ENCODE results near the gene FBXO24. TPM values are rescaled to one million over a fixed set of nuclear protein-coding genes. Genes with fewer than 3 reads are reported as not detected.

Gene FBXO24
- total RNA-seq, 1 experiment from 2014 or later = 0.75 TPM

DNA sequence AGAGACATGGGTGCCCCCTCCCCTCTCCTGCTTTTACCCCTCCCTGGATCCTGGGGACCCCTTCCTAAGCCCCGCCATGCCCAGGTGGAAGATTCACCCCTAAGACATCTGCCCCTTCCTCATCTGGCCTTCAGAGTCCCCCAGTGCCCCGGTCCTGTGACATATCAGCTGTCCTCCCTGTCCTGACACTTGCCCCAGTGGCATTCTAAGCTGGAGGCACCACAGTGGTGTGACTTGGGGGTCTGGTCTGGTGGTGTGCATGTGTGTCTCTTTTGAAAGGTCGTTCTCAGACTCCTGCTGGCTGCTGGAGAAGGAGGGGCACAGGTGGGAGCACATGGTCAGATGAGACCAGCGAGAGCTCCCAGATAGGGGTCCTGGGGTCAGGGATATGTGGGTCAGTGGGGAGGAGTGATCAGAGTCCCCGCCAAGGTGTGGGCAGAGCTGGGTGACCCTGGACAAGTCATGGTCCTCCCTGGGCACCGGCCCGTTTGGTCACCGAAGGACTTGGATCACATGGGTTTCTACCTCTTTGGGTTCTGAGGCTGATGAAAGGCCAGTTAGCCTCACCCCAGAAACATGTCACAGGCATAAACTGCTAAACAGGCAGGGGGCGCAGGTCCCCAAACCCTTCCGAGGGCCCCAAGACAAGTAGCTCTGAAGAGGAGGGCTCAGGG, 55.9 kb downstream of the FBXO24 start:
- TF ChIP-seq, protein P1, sequence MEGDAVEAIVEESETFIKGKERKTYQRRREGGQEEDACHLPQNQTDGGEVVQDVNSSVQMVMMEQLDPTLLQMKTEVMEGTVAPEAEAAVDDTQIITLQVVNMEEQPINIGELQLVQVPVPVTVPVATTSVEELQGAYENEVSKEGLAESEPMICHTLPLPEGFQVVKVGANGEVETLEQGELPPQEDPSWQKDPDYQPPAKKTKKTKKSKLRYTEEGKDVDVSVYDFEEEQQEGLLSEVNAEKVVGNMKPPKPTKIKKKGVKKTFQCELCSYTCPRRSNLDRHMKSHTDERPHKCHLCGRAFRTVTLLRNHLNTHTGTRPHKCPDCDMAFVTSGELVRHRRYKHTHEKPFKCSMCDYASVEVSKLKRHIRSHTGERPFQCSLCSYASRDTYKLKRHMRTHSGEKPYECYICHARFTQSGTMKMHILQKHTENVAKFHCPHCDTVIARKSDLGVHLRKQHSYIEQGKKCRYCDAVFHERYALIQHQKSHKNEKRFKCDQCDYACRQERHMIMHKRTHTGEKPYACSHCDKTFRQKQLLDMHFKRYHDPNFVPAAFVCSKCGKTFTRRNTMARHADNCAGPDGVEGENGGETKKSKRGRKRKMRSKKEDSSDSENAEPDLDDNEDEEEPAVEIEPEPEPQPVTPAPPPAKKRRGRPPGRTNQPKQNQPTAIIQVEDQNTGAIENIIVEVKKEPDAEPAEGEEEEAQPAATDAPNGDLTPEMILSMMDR (conservative IDR thresholded peaks at IDR 0.05; ENCODE audit: low read depth, low read length) = no peak
- no peak for TF ChIP-seq EZH2 (IDR thresholded peaks at IDR 0.05; ENCODE audit: borderline replicate concordance, low read depth, low read length, poor library complexity, severe bottlenecking)
- no peaks in the 10 kb centered on the region for H3K4me1 ChIP-seq (ENCODE audit: insufficient read depth, low read length, poor library complexity, severe bottlenecking)
- ChIA-PET POLR2A (ENCODE audit: low non-redundant PET) (no interaction called here), CTCF (interaction anchor here (0.5 kb wide), 1 partner anchor 32 kb away, joined by 5 read pairs; no protein-coding TSS in a partner anchor)
- H3K4me3 ChIP-seq (ENCODE audit: low read depth, low read length, poor library complexity, severe bottlenecking) = no peak overlapping the region
- intact Hi-C loops (cut with micrococcal nuclease; ENCODE audit: unreplicated experiment) = no loop called here
- H3K27ac ChIP-seq (ENCODE audit: low read depth, low read length, poor library complexity, severe bottlenecking) = no peak overlapping the region
- no peaks in the 10 kb centered on the region for H3K9me3 ChIP-seq (ENCODE audit: low read depth, low read length, poor library complexity, severe bottlenecking)
- no peaks in the 10 kb centered on the region for H3K27me3 ChIP-seq (replicated peaks; ENCODE audit: insufficient read depth, low read depth, low read length, poor library complexity)
- no peak for DNase-seq (ENCODE audit: low spot score)
- H3K36me3 ChIP-seq (ENCODE audit: insufficient read depth, low read length, poor library complexity, severe bottlenecking) = no peaks in the 10 kb centered on the region
- BruUV-seq (replicated peaks) = no TSS peak

DNA sequence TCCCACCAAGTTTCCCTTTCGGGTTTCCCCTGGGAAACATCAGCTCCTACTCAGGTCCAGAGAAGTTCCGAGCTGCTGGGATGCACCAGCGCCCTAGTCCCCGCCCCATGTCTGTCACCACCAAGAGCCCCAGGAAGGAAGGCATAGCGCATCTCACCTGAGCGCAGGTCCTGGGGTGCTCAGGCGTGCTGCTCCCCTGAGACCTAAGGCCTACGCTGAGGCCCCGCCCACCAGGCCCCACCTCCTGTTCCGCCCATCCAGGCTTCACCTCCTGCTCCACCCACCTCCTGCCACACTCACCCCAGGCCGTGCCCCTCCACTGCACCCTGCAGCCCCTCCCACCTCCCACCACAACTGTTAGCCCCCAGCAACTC, 56.4 kb downstream of the FBXO24 start:
- BruUV-seq (replicated peaks) = no TSS peak
- POLR2A ChIA-PET (ENCODE audit: low non-redundant PET) = no interaction called here

DNA sequence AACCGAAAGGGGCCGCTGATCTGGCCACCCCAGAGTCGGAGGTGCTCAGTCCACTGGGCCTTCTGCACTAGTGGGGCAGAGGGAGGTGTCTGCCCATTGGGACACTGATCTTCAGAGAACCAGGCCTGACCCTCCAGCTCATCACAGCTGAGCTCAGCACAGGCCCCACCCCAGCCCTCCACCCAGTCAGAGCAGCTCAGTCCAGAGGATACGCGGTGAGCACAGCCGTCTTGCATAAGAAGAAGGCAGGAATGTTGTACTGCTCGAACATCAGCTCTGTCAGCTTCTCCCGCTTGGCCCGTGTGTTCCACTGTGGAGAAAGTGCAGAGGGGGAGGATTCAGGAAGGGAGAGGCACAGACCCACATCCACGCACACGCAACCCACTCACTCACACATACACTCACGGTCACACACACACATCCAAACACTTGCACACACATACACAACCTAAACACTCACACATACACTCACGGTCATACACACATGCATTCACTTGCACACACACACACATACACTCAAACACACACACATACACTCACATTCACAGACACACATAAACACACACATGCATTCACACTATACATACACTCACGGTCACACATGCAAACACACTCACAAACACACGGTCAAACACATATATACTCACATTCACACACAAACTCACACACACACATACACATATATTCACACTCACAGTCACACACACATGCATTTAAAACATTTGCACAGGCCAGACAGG, 63.9 kb downstream of the FBXO24 start:
- intact Hi-C loops (cut with micrococcal nuclease; ENCODE audit: unreplicated experiment) = no loop called here
- ChIA-PET POLR2A (ENCODE audit: low non-redundant PET) (no interaction called here), CTCF (no interaction called here)
- H3K4me1 ChIP-seq (ENCODE audit: insufficient read depth, low read length, poor library complexity, severe bottlenecking) = no peaks in the 10 kb centered on the region
- H3K4me3 ChIP-seq (ENCODE audit: low read depth, low read length, poor library complexity, severe bottlenecking) = no peak overlapping the region
- no peak for TF ChIP-seq EZH2 (IDR thresholded peaks at IDR 0.05; ENCODE audit: borderline replicate concordance, low read depth, low read length, poor library complexity, severe bottlenecking)
- TF ChIP-seq, protein P1 (conservative IDR thresholded peaks at IDR 0.05; ENCODE audit: low read depth, low read length) = no peak
- H3K27ac ChIP-seq (ENCODE audit: low read depth, low read length, poor library complexity, severe bottlenecking) = no peak overlapping the region
- H3K36me3 ChIP-seq (ENCODE audit: insufficient read depth, low read length, poor library complexity, severe bottlenecking) = no peaks in the 10 kb centered on the region
- DNase-seq (ENCODE audit: low spot score) = no peak
- H3K27me3 ChIP-seq (replicated peaks; ENCODE audit: insufficient read depth, low read depth, low read length, poor library complexity) = no peaks in the 10 kb centered on the region
- H3K9me3 ChIP-seq (ENCODE audit: low read depth, low read length, poor library complexity, severe bottlenecking) = no peaks in the 10 kb centered on the region
- BruUV-seq (replicated peaks) = no TSS peak

More for the DNA sequence above, 56.4 kb downstream of the FBXO24 start:
- Histone ChIP-seq H3K9me3 (ENCODE audit: low read depth, low read length, poor library complexity, severe bottlenecking) (no peaks in the 10 kb centered on the region), H3K36me3 (ENCODE audit: insufficient read depth, low read length, poor library complexity, severe bottlenecking) (no peaks in the 10 kb centered on the region), H3K4me1 (ENCODE audit: insufficient read depth, low read length, poor library complexity, severe bottlenecking) (no peaks in the 10 kb centered on the region), H3K27ac (ENCODE audit: low read depth, low read length, poor library complexity, severe bottlenecking) (no peak overlapping the region), H3K27me3 (replicated peaks; ENCODE audit: insufficient read depth, low read depth, low read length, poor library complexity) (no peaks in the 10 kb centered on the region), H3K4me3 (ENCODE audit: low read depth, low read length, poor library complexity, severe bottlenecking) (no peak overlapping the region)
- TF ChIP-seq, protein P1 (conservative IDR thresholded peaks at IDR 0.05; ENCODE audit: low read depth, low read length) = no peak
- no peak for TF ChIP-seq EZH2 (IDR thresholded peaks at IDR 0.05; ENCODE audit: borderline replicate concordance, low read depth, low read length, poor library complexity, severe bottlenecking)
- no peak for DNase-seq (ENCODE audit: low spot score)
- CTCF ChIA-PET = interaction anchor here (0.5 kb wide), 1 partner anchor 32 kb away, joined by 5 read pairs; no protein-coding TSS in a partner anchor
- intact Hi-C loops (cut with micrococcal nuclease; ENCODE audit: unreplicated experiment) = no loop called here

Other genes starting within 250 kb of the FBXO24 start
- gene PILRB, start 228.2 kb upstream of the FBXO24 start, total RNA-seq (2021) = 26.5 and 31.0 TPM in 2 replicates
- gene PILRA, start 212.8 kb upstream of the FBXO24 start, total RNA-seq (2021) = 1.5 and 2.0 TPM in 2 replicates
- gene ZCWPW1, start 157.6 kb upstream of the FBXO24 start, total RNA-seq (2021) = 0.45 and 1.1 TPM in 2 replicates
- 65.3 and 85.9 TPM in 2 replicates for gene MEPCE, start 156.5 kb upstream of the FBXO24 start, total RNA-seq (2021)
- 27.3 and 37.3 TPM in 2 replicates for gene PPP1R35, start 149.8 kb upstream of the FBXO24 start, total RNA-seq (2021)
- gene SPACDR, start 122.1 kb upstream of the FBXO24 start, total RNA-seq (2021) = 2.9 and 3.9 TPM in 2 replicates
- gene TSC22D4, start 107.1 kb upstream of the FBXO24 start, total RNA-seq (2021) = 69.0 and 71.0 TPM in 2 replicates
- 1.3 and 3.2 TPM in 2 replicates for gene NYAP1, start 102.4 kb upstream of the FBXO24 start, total RNA-seq (2021)
- gene AGFG2, start 47.1 kb upstream of the FBXO24 start, total RNA-seq (2021) = 12.8 and 15.3 TPM in 2 replicates
- gene SAP25, start 12.4 kb upstream of the FBXO24 start, total RNA-seq (2021) = 1.7 and 2.8 TPM in 2 replicates
- gene LRCH4, start 199 bp upstream of the FBXO24 start, total RNA-seq (2021) = 42.4 and 50.4 TPM in 2 replicates
- gene PCOLCE, start 16.0 kb downstream of the FBXO24 start, total RNA-seq (2021) = 45.0 and 70.1 TPM in 2 replicates
- gene MOSPD3, start 26.2 kb downstream of the FBXO24 start, total RNA-seq (2021) = 17.3 and 24.8 TPM in 2 replicates
- 1.4 and 2.0 TPM in 2 replicates for gene TFR2, start 55.2 kb downstream of the FBXO24 start, total RNA-seq (2021)
- 0.31 TPM in 1 of 2 replicates, not detected in the other for gene ACTL6B, start 70.1 kb downstream of the FBXO24 start, total RNA-seq (2021)
- gene GNB2, start 87.4 kb downstream of the FBXO24 start, total RNA-seq (2021) = 225 and 243 TPM in 2 replicates
- gene GIGYF1, start 107.9 kb downstream of the FBXO24 start, total RNA-seq (2021) = 47.4 and 51.9 TPM in 2 replicates
- gene POP7, start 119.8 kb downstream of the FBXO24 start, total RNA-seq (2021) = 68.8 and 72.6 TPM in 2 replicates
- 0.21 TPM in 1 of 2 replicates, not detected in the other for gene EPO, start 134.1 kb downstream of the FBXO24 start, total RNA-seq (2021)
- gene ZAN, start 147.3 kb downstream of the FBXO24 start, total RNA-seq (2021) = not detected in 2 replicates
- 90.4 and 92.6 TPM in 2 replicates for gene EPHB4, start 241.2 kb downstream of the FBXO24 start, total RNA-seq (2021)